GM18511 (cell line): Measurements from ENCODE around the gene DNAH8.
A peak's percentile ranks its signal among the peaks of the same experiment; 100 is the strongest.

ENCODE experiments used
- ATAC-seq: cut with Tn5 transposase; IDR thresholded peaks from one replicate; pipeline ENCODE4 v1.9.1; 2021; ENCODE audit warnings: mild to moderate bottlenecking, moderate library complexity; ENCODE audit not compliant: unreplicated experiment

Gene DNAH8

GRCh38 chr6:38738261-38738660 lies 23.1 kb downstream of the DNAH8 start:
- ATAC-seq = no peak

GRCh38 chr6:38739532-38739931 lies 24.4 kb downstream of the DNAH8 start:
- no peak for ATAC-seq

GRCh38 chr6:38749473-38749872 lies 34.4 kb downstream of the DNAH8 start:
- no peak for ATAC-seq

- ATAC-seq = no peak
Measured at GRCh38 chr6:38750968-38751615, 36.0 kb downstream of the DNAH8 start.

GRCh38 chr6:38753707-38754106 lies 38.6 kb downstream of the DNAH8 start:
- ATAC-seq = no peak

GRCh38 chr6:38755207-38755606 lies 40.1 kb downstream of the DNAH8 start:
- ATAC-seq = no peak

- no peak for ATAC-seq
Measured at GRCh38 chr6:38755874-38756273, 40.8 kb downstream of the DNAH8 start.

- ATAC-seq = no peak
Measured at GRCh38 chr6:38760097-38760496, 45.0 kb downstream of the DNAH8 start.

GRCh38 chr6:38762848-38763247 lies 47.7 kb downstream of the DNAH8 start:
- ATAC-seq = no peak

GRCh38 chr6:38767560-38767959 lies 52.4 kb downstream of the DNAH8 start:
- no peak for ATAC-seq

- no peak for ATAC-seq
Measured at GRCh38 chr6:38773338-38773737, 58.2 kb downstream of the DNAH8 start.

GRCh38 chr6:38774929-38775707 lies 60.0 kb downstream of the DNAH8 start:
- no peak for ATAC-seq

GRCh38 chr6:38775870-38776269 lies 60.8 kb downstream of the DNAH8 start:
- ATAC-seq = peak; percentile 70

GRCh38 chr6:38776515-38776914 lies 61.4 kb downstream of the DNAH8 start:
- ATAC-seq = no peak

GRCh38 chr6:38779310-38780062 lies 64.4 kb downstream of the DNAH8 start:
- ATAC-seq = no peak

GRCh38 chr6:38782616-38783015 lies 67.5 kb downstream of the DNAH8 start:
- no peak for ATAC-seq

- ATAC-seq = no peak
Measured at GRCh38 chr6:38783443-38784228, 68.5 kb downstream of the DNAH8 start.

- no peak for ATAC-seq
Measured at GRCh38 chr6:38784506-38785235, 69.6 kb downstream of the DNAH8 start.

GRCh38 chr6:38786486-38786885 lies 71.4 kb downstream of the DNAH8 start:
- no peak for ATAC-seq

GRCh38 chr6:38789256-38789655 lies 74.1 kb downstream of the DNAH8 start:
- ATAC-seq = no peak
